ENCODE measurements around the gene GGT7. TPM values are rescaled to one million over a fixed set of nuclear protein-coding genes. Genes with fewer than 3 reads are reported as not detected.

Gene GGT7
- total and polyA plus RNA-seq, 9 of the 15 experiments (the other 6 are each of a cell fraction or from before 2014, with no cell fraction given) = 0.04 to 18.3 (median 5.9) TPM

DNA sequence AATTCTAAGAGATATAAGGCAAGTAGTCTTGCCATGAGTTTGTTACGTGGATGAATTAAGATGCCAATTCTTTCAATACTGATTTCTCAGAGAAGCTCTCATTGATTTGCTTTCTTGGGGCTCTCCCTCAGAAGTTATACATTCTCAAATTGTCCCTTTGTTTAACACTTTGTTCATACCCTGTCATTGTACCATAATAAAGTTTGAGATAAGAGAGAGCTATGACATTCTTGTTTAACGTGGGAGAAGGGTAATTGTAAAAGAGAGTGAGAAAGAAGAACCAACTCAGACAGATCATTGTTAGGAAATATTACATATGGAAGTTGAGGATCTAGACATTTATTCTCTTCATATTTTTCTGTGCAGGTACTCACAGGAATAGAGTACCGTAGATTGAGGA is 22.8 kb upstream of the GGT7 start:
- no peak overlapping the region for H2AFZ ChIP-seq (ENCODE audit: low read depth, low read length)
- ChIA-PET POLR2A (interaction anchor here (0.6 to 1.3 kb wide), 2 partner anchors 10 to 228 kb away, joined by 3 read pairs; no protein-coding TSS in a partner anchor), CTCF (ENCODE audit: low intra/inter-chr PET ratio) (no interaction called here)
- ATAC-seq (no peak), FAIRE-seq (no peak), DNase-seq (ENCODE audit: extremely low read depth in 1 of 4, low spot score in 3 of 4) (no peak)
- H3K27me3 ChIP-seq (ENCODE audit: control insufficient read depth in 2 of 2, insufficient read depth in 2 of 2, low read length in 2 of 2) = no peaks in the 10 kb centered on the region
- 61% methylated on average over 3 of the region's 3 CpGs for WGBS (ENCODE audit: insufficient coverage, low coverage, missing lambda C conversion rate)
- in situ Hi-C loops (cut with MboI) (no loop called here), intact Hi-C loops (cut with micrococcal nuclease) (no loop called here)
- no peak overlapping the region for H3K4me3 ChIP-seq
- H3K4me2 ChIP-seq (ENCODE audit: insufficient read depth, low read length) = no peak overlapping the region
- BruUV-seq (replicated peaks) = no TSS peak
- H4K20me1 ChIP-seq (replicated peaks; ENCODE audit: control insufficient read depth, insufficient read depth, low read length) = no peaks in the 10 kb centered on the region
- no peaks in the 10 kb centered on the region for H3K9me1 ChIP-seq (ENCODE audit: control insufficient read depth, insufficient read depth, low read length)
- peaks cover 42% of the 10 kb centered on the region; the same call in 2 of the 3 replicates for H3K79me2 ChIP-seq (ENCODE audit: control insufficient read depth, insufficient read depth, low read length)
- H3K9me3 ChIP-seq (replicated peaks; ENCODE audit: control insufficient read depth, insufficient read depth, low read depth, low read length) = no peaks in the 10 kb centered on the region
- H3K36me3 ChIP-seq (ENCODE audit: control insufficient read depth, insufficient read depth, low read length) = peaks cover 40% of the 10 kb centered on the region
- no peak for TF ChIP-seq L3MBTL2 (IDR thresholded peaks at IDR 0.05)
- no peak for TF ChIP-seq SRSF9 (IDR thresholded peaks at IDR 0.05; ENCODE audit: borderline replicate concordance, low read depth, low read length)
- no peak for TF ChIP-seq KHSRP (IDR thresholded peaks at IDR 0.05)
- no peak for TF ChIP-seq PPARD (CRISPR knock-in tag; IDR thresholded peaks at IDR 0.05)
- no peak for TF ChIP-seq JUND (IDR thresholded peaks at IDR 0.05; ENCODE audit: borderline replicate concordance, low read depth, low read length)
- TF ChIP-seq JUND (tag; IDR thresholded peaks at IDR 0.05; ENCODE audit: borderline replicate concordance, low read depth, low read length) = no peak
- TF ChIP-seq ARNT (IDR thresholded peaks at IDR 0.05) = no peak
- no peak for TF ChIP-seq BACH1 (tag; IDR thresholded peaks at IDR 0.05)
- TF ChIP-seq, protein P1, sequence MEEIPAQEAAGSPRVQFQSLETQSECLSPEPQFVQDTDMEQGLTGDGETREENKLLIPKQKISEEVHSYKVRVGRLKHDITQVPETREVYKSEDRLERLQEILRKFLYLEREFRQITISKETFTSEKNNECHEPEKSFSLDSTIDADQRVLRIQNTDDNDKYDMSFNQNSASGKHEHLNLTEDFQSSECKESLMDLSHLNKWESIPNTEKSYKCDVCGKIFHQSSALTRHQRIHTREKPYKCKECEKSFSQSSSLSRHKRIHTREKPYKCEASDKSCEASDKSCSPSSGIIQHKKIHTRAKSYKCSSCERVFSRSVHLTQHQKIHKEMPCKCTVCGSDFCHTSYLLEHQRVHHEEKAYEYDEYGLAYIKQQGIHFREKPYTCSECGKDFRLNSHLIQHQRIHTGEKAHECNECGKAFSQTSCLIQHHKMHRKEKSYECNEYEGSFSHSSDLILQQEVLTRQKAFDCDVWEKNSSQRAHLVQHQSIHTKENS (CRISPR knock-in tag; IDR thresholded peaks at IDR 0.05) = no peak
- no peak for TF ChIP-seq TRIM28 (IDR thresholded peaks at IDR 0.05)
- TF ChIP-seq TCF3 (CRISPR knock-in tag; IDR thresholded peaks at IDR 0.05) = no peak
- no peak for TF ChIP-seq SP2 (IDR thresholded peaks at IDR 0.05; ENCODE audit: extremely low read depth, low read depth, low read length, poor library complexity, severe bottlenecking)
- TF ChIP-seq ZNF311 (CRISPR knock-in tag; IDR thresholded peaks at IDR 0.05) = no peak
- TF ChIP-seq FOXA3 (CRISPR knock-in tag; conservative IDR thresholded peaks at IDR 0.05 in 1 of 2, IDR thresholded peaks at IDR 0.05 in 1 of 2) = no peak
- no peak for TF ChIP-seq ZNF766 (CRISPR knock-in tag; conservative IDR thresholded peaks at IDR 0.05)
- TF ChIP-seq DPF2 (IDR thresholded peaks at IDR 0.05) = no peak
- H3K4me1 ChIP-seq (replicated peaks in 1 of 2; ENCODE audit: control insufficient read depth in 2 of 2, insufficient read depth in 2 of 2, low read length in 2 of 2) = peaks cover 7 to 18% of the 10 kb centered on the region in 2 experiments; a peak in 4 of 5 replicates
- H3K9ac ChIP-seq (ENCODE audit: insufficient read depth in 1 of 2, low read depth in 2 of 2, low read length in 2 of 2) = no peak overlapping the region
- no peak overlapping the region for H3K27ac ChIP-seq (ENCODE audit: extremely low read depth, low read depth, low read length)
